HepG2 (cell line): ENCODE measurements around the gene KCNJ6. TPM values are rescaled to one million over a fixed set of nuclear protein-coding genes. Genes with fewer than 3 reads are reported as not detected.

Source experiments
- ATAC-seq: fragments of 200-7000 bp; cut with Tn5 transposase; 3 replicates; pipeline ENCODE4 v1.9.1; 2020; ENCODE audit warnings: mild to moderate bottlenecking, moderate library complexity
- BruUV-seq: library from RNA; stranded (reverse); fragments of 400-500 nt; replicated peaks from 2 replicates; lab custom pipeline; 2021; lab: Mats Ljungman, UMichigan
- CTCF ChIA-PET: fragments of 300-600 bp; formaldehyde crosslinking; extraction: SDS; loops from one replicate; lab custom pipeline; 2021; ENCODE audit warnings: low total read pairs, inconsistent platforms, low intra/inter-chr PET ratio; lab: Yijun Ruan, JAX
- POLR2A ChIA-PET: fragments of 350-600 bp; sonication (Branson Sonifier 250); formaldehyde crosslinking; loops from one replicate; lab custom pipeline; 2020; ENCODE audit warnings: antibody characterized with exemption, inconsistent platforms; lab: Yijun Ruan, JAX
- DNase-seq: peaks from one replicate; pipeline ENCODE4 v3.0.0-alpha.2; 2015; ENCODE audit warnings: low spot score
- FAIRE-seq: peaks from 3 replicates; lab custom pipeline; 2011; peaks lifted over from hg19 to GRCh38; lab: Jason Lieb, UNC
- H2AFZ ChIP-seq: one replicate; pipeline ENCODE4 v1.6.1; 2011; ENCODE audit warnings: low read length, inconsistent platforms
- H3K27ac ChIP-seq: fragments of 300-600 bp; 3 replicates; pipeline ENCODE4 v1.8.0; 2011; ENCODE audit warnings: mixed run types, mild to moderate bottlenecking, mixed read lengths, low read length, inconsistent platforms; ENCODE audit not compliant: insufficient read depth; ENCODE audit errors: extremely low read length
- H3K27me3 ChIP-seq, 2 experiments: fragments of 200-600 bp in 1 of 2; 2 replicates in 1 of 2; 3 replicates in 1 of 2; pipeline versions ENCODE4 v1.6.0 to v1.8.0; 2011; ENCODE audit warnings: low read length in 2 of 2, mild to moderate bottlenecking in 2 of 2, moderate library complexity in 2 of 2, inconsistent platforms in 1 of 2; ENCODE audit not compliant: insufficient read depth in 2 of 2, control insufficient read depth in 1 of 2
- H3K36me3 ChIP-seq, 2 experiments: fragments of 200-600 bp in 1 of 2; replicated peaks in 1 of 2; 2 replicates in 1 of 2; 3 replicates in 1 of 2; pipeline versions ENCODE4 v1.5.1 to v1.8.0; 2011; ENCODE audit warnings: low read length in 2 of 2, inconsistent platforms in 1 of 2; ENCODE audit not compliant: insufficient read depth in 2 of 2, control insufficient read depth in 1 of 2
- H3K4me1 ChIP-seq: 2 replicates; pipeline ENCODE4 v1.5.1; 2012; ENCODE audit warnings: low read length, inconsistent platforms; ENCODE audit not compliant: insufficient read depth
- H3K4me2 ChIP-seq: 2 replicates; pipeline ENCODE4 v1.6.0; 2011; ENCODE audit warnings: low read depth, low read length, inconsistent platforms
- H3K4me3 ChIP-seq, 3 experiments: fragments of 200-600 bp in 1 of 3; sonication (generic), shearing (Covaris generic) in 1 of 3; replicated peaks in 1 of 3; 2 replicates each; pipeline ENCODE4 v1.5.1; 2011 to 2016; ENCODE audit warnings: low read length in 3 of 3, inconsistent platforms in 2 of 3, low read depth in 2 of 3, mild to moderate bottlenecking in 2 of 3, control low read depth in 1 of 3, mixed read lengths in 1 of 3; ENCODE audit not compliant: insufficient read depth in 1 of 3
- H3K79me2 ChIP-seq: one replicate; pipeline ENCODE4 v1.6.1; 2011; ENCODE audit warnings: low read length, inconsistent platforms; ENCODE audit not compliant: insufficient read depth
- H3K9ac ChIP-seq: 2 replicates; pipeline ENCODE4 v1.6.0; 2011; ENCODE audit warnings: mild to moderate bottlenecking, low read depth, low read length, inconsistent platforms; ENCODE audit not compliant: insufficient read depth
- H3K9me3 ChIP-seq: 2 replicates; pipeline ENCODE4 v1.5.1; 2012; ENCODE audit warnings: mild to moderate bottlenecking, low read length
- H4K20me1 ChIP-seq: 2 replicates; pipeline ENCODE4 v1.6.0; 2011; ENCODE audit warnings: inconsistent platforms, mild to moderate bottlenecking, low read length, moderate library complexity; ENCODE audit not compliant: insufficient read depth
- AGO2 ChIP-seq: fragments of 200-400 bp; formaldehyde crosslinking; optimal IDR thresholded peaks from 2 replicates; pipeline ENCODE3; 2017; ENCODE audit warnings: mild to moderate bottlenecking, low read depth, low read length, moderate library complexity
- ELF3 ChIP-seq: IDR thresholded peaks from 2 replicates; pipeline ENCODE4 v1.6.1; 2016; ENCODE audit warnings: missing genetic modification reagents, missing compliant biosample characterization
- HDAC2 ChIP-seq: sonication (generic); formaldehyde crosslinking; IDR thresholded peaks from 2 replicates; pipeline ENCODE4 v1.4.0; 2020; ENCODE audit warnings: missing genetic modification reagents
- IRX3 ChIP-seq: sonication (generic); formaldehyde crosslinking; IDR thresholded peaks from 2 replicates; pipeline ENCODE4 v1.8.1; 2023; ENCODE audit warnings: mild to moderate bottlenecking, low read depth, missing genetic modification reagents, borderline replicate concordance
- KAT8 ChIP-seq: IDR thresholded peaks from 2 replicates; pipeline ENCODE4 v1.6.1; 2016; ENCODE audit warnings: missing genetic modification reagents, missing compliant biosample characterization
- KDM5A ChIP-seq: fragments of 200-600 bp; sonication (generic); IDR thresholded peaks from 2 replicates; pipeline ENCODE4 v1.7.0; 2018; ENCODE audit warnings: antibody characterized with exemption, mild to moderate bottlenecking, low read length, borderline replicate concordance
- MXI1 ChIP-seq: IDR thresholded peaks from 3 replicates; pipeline ENCODE4 v1.6.1; 2012; ENCODE audit warnings: low read depth, low read length, inconsistent platforms, borderline replicate concordance
- NPAS2 ChIP-seq: sonication (generic); formaldehyde crosslinking; IDR thresholded peaks from 2 replicates; pipeline ENCODE4 v1.8.0; 2022; ENCODE audit warnings: mild to moderate bottlenecking, missing genetic modification reagents, borderline replicate concordance
- ZC3H4 ChIP-seq: sonication (generic); formaldehyde crosslinking; IDR thresholded peaks from 2 replicates; pipeline ENCODE4 v1.4.0; 2020; ENCODE audit warnings: missing genetic modification reagents, borderline replicate concordance
- ZNF263 ChIP-seq: sonication (generic); formaldehyde crosslinking; IDR thresholded peaks from 2 replicates; pipeline ENCODE4 v1.4.0; 2020; ENCODE audit warnings: missing genetic modification reagents
- WGBS: methylation state at CpG from one replicate; pipeline ENCODE4 v1.1.6; 2017; ENCODE audit warnings: low lambda C conversion rate; 5-methylcytosine and 5-hydroxymethylcytosine counted together
- in situ Hi-C: cut with HindIII; loops from 2 replicates; pipeline ENCODE4 v1.10.0; 2017; ENCODE audit warnings: low pct_unique_long_range_greater_than_20kb; ENCODE audit not compliant: extremely low pct_ligation_motif_present
- intact Hi-C: fragments of 100-400 bp; cut with micrococcal nuclease; formaldehyde crosslinking; loops from one replicate; pipeline ENCODE4 v1.10.0; 2022; ENCODE audit not compliant: unreplicated experiment
- polyA plus RNA-seq, 8 experiments: library from polyadenylated mRNA; depleted of rRNA in 3 of 8; stranded (reverse) in 7 of 8; unstranded in 1 of 8; fragments of >200 nt; fragmentation: Illumina TruSeq in 4 of 8; extraction: Trizol in 4 of 8; gene quantifications; 2 replicates each; pipeline versions ENCODE4 v1.2.1 to v1.2.3, GENCODE V29; 2011 to 2016; ENCODE audit warnings: low read depth in 4 of 8, missing spikeins in 1 of 8, mixed read lengths in 1 of 8; ENCODE audit not compliant: insufficient read depth in 1 of 8
- total RNA-seq, 5 experiments: library from RNA; depleted of rRNA; stranded (reverse); fragments of >200 nt; fragmentation: Illumina TruSeq; extraction: Trizol; gene quantifications; 2 replicates each; pipeline ENCODE4 v1.2.3, GENCODE V29; 2016; ENCODE audit warnings: low read depth in 1 of 5

KCNJ6 gene
- total and polyA plus RNA-seq, 2 of the 13 experiments (the other 11 are each of a cell fraction or from before 2014, with no cell fraction given) = not detected

DNA sequence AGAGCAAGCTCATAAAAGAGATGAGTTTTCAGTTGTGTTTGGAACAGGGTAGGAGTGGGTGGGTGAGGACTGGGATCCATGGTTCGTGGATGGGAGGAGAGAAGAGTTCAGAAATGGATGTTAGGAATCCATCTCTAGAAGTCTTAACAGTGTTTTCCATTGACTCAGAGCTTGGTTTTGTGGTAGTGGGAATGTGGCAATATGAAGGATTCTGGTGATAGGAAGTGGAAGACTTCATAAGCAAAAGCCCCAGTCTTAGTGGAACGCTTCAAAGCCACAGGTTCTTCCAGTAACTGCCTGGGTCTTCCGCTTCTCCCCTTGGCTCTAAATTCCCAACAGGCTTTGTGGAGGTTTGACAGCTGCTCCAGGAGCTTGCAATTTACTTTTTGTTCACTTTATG, 167.9 kb downstream of the KCNJ6 start:
- H3K4me3 ChIP-seq = no peak overlapping the region
- ATAC-seq (no peak), FAIRE-seq (no peak), DNase-seq (no peak)
- no peak for TF ChIP-seq HDAC2 (CRISPR knock-in tag)
- no peak for TF ChIP-seq ZC3H4 (CRISPR knock-in tag)
- H3K27ac ChIP-seq = no peak overlapping the region
- CTCF ChIA-PET = no interaction called here
- 3% methylated on average over 3 of the region's 3 CpGs for WGBS
- H3K79me2 ChIP-seq = no peaks in the 10 kb centered on the region
- intact Hi-C loops = no loop called here
- no peaks in the 10 kb centered on the region for H3K36me3 ChIP-seq
- in situ Hi-C loops = no loop called here
- H3K4me1 ChIP-seq = peaks cover 8% of the 10 kb centered on the region
- H3K4me2 ChIP-seq = no peak overlapping the region
- H3K9me3 ChIP-seq = no peaks in the 10 kb centered on the region
- no TSS peak for BruUV-seq
- POLR2A ChIA-PET = no interaction called here
- no peak overlapping the region for H2AFZ ChIP-seq
- H3K27me3 ChIP-seq = no peaks in the 10 kb centered on the region; a peak in 1 of 5 replicates
- H3K9ac ChIP-seq = no peak overlapping the region
- no peaks in the 10 kb centered on the region for H4K20me1 ChIP-seq

DNA sequence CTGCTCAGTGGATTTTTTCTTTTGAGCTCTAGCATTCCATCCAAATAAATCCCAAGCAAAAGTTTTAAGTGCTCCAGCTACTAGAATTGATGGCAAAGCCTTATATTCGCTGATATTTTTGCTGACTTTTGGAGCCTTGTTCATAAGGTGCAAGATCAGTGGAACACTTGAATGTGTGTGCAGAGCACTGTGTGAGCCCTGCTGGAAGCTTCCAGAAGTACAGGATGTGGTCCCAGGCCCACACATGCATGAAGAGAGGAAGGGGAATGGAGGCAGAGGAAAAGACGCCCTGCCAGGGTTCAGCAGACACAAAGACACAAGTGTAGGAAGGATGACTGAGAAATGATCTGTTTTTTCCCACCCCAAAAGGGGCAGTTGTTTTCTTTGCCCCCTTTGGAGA, 169.4 kb downstream of the KCNJ6 start:
- Histone ChIP-seq H3K27me3 (no peaks in the 10 kb centered on the region; a peak in 1 of 5 replicates), H3K79me2 (no peaks in the 10 kb centered on the region), H3K9me3 (no peaks in the 10 kb centered on the region), H3K27ac (no peak overlapping the region), H3K4me3 (no peak overlapping the region), H3K36me3 (no peaks in the 10 kb centered on the region), H3K4me1 (peaks cover 8% of the 10 kb centered on the region), H2AFZ (no peak overlapping the region), H3K9ac (no peak overlapping the region), H3K4me2 (no peak overlapping the region), H4K20me1 (no peaks in the 10 kb centered on the region)
- no TSS peak for BruUV-seq
- no peak for DNase-seq
- TF ChIP-seq IRX3 (CRISPR knock-in tag) = no peak
- no peak for TF ChIP-seq NPAS2 (CRISPR knock-in tag)
- no peak for TF ChIP-seq ELF3 (CRISPR knock-in tag)
- TF ChIP-seq AGO2 = no peak
- no peak for TF ChIP-seq KAT8 (CRISPR knock-in tag)
- no peak for TF ChIP-seq KDM5A
- no peak for TF ChIP-seq MXI1
- no peak for TF ChIP-seq ZNF263
- intact Hi-C loops (no loop called here), in situ Hi-C loops (no loop called here)
- POLR2A ChIA-PET = no interaction called here
- no peak for FAIRE-seq
- ATAC-seq = peak; percentile 57; the same call in 1 of the 3 replicates
- CTCF ChIA-PET = no interaction called here
- WGBS = 26% methylated on average over 2 of the region's 2 CpGs
